Stimulated activated naive CD4-positive, alpha-beta T cell (primary cell): ENCODE results near the gene URM1.
"Not testable (repeated sequence)": the region's sequence is repeated elsewhere in the genome, so short reads cannot be mapped to it uniquely, and the experiment has no call there.

Experiments used
- DNase-seq, 6 experiments: peaks; one replicate each; lab custom pipeline; 2025; lab: John Stamatoyannopoulos, UW

Gene URM1

DNA sequence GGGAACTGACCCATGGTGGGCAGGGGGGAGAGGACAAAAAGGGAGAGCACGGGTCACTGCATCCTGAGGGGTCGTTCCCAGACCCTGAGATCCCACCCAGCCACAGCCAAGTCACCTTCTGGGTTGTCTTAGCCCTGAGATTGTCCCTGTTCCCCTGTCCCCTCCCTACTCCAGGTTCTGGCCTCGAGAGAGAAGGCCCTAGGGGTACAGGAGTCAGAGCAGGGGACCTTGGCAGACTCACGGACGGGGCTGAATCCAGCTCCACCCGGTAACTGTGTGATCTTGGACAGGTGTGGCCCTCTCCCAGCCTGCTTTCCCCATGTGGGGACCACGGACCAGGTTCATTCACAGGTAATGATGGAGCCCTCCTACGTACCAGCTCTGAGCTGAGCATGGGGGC lies 38.3 kb downstream of the URM1 start:
- DNase-seq, result no peak

DNA sequence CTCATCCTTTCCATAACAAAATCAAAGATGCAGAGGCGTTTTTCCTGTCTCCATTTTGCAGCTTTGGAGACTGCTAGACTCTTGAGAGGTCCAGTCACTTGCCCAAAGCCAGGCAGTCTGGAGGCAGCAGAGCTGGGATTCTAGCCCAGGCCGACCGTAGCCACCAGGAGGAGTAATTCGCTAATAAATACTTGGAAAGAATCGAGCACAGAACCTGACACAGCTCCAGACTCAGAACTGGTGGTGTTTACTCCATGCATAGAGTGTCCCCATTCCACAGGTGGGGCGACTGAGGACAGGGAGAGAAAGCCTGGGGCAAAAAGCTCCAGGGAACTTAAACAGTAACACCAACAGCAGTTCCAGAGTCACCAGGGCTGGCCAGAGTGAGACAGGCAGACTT lies 38.8 kb downstream of the URM1 start:
- DNase-seq, result no peak

DNA sequence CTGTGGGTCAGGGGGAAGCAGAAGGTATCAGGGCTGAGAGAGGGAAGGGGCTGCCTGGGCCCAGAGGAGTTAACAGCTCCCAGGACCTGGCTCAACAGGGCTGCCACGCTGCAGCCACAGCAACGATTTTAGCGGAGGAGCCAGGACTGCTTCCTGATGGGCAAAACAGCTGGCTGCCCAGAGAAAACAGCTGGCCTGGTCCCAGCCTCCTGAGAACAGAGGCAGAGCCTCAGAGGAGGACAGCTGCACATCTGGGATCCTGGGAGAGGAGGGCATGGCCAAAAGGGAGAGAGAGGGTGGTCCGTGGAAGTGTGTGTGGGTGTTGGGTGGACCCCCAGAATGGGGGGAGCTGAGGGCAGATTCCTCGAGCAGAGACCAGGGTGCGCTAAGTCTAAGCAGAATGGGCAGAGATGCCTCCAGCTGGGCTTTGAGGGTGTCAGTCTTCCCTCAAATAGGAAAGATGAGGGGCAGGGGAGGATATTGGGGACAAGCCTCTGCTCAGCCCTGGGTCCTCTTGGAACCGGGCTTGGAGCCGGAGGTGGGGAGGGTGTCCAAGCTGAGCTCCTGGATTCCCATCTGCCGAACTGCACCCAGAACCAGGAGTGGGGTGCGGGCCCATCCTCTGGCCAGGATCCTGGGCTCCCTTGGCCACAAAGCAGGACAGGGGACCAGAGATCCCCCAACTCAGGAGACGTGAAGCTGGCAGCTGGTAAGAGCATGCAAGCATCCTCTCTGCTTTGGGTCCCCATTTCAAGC lies 40.4 kb downstream of the URM1 start:
- no peak for DNase-seq

DNA sequence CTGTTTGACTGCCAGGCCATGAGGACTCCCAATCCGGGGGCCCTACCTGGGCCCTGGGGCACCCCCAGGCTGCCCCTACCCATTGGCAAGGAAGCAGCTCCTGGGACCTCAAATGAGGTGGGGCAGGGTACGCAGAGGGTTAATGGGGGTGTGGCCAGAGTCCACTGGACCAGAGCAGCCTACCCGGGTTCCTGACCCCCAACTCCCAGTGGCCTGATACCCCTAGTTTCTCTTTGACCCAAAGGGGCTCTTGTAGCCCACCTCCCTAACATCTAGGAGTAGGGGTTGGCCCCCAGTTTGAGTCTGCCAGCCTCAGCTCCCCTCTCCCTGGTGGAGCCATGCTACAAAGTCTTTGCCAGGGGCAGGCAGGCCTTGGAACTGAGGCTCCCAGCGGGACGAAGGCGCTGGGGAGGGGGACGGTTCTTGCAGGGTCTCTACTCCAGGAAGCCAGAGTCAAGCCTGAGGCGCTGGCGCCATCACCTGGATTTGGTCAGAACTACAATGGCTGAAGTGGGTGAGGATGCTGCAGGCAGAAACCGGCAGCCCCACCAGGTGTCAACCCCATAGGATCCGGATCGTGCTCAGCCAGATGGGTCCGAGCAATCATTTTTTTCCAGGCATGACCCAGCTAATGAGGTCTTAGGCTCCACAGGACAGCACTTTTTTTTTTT lies 41.1 kb downstream of the URM1 start:
- DNase-seq, result peak; percentile 8 to 37 (median 28)

DNA sequence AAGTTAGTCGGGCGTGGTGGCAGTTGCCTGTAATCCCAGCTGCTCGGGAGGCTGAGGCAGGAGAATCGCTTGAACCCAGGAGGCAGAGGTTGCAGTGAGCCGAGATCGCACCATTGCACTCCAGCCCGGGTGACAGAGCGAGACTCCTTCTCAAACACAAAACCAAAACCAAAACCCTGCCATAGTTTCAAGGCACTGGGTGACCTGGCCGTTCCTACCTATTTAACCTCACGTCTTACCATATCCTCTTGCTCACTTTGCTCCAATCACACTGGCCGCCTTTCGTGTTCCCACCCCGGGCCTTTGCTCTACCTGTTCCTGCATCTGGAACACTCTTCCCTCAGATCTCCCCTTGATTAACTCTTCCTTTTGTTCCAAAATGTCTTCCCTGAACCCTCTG lies 42.6 kb downstream of the URM1 start:
- DNase-seq, result not testable (repeated sequence)

DNA sequence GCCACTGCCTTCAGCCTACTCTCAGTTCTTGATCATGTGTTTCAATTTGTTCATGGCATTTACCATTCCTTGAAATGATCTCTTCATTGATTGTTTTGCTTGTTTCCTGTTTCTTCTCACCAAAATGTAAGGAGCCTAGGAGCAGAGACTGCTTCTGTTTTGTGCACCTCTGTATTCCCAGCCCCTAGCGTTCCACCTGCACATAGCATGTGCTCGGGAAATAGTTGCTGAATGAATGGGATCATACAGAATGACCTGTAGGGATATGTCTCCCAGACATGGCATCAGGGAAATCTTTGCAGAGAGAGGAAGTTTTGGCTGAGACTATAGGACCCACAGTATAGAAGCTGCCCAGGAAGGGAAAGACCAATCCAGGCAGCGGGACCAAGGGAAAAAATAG lies 43.3 kb downstream of the URM1 start:
- no peak for DNase-seq

DNA sequence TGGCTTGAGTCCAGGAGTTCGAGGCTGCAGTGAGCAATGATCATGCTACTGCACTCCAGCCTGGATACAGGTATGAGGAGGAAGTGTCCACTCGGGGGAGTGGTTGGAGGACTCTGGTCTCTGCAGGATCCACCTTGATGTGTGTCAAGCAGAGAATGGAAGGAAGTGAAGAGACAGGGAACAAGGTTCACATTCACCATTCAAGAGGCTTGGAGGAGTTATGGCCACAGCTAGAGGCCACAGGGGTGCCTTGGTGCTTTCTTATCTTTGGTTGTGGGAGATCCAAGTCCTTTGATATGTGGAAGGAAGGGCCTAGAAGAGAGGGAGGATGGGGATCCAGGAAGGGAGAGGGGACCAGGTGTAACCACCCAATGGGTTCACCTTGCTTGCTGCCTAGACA lies 44.1 kb downstream of the URM1 start:
- DNase-seq, result no peak

DNA sequence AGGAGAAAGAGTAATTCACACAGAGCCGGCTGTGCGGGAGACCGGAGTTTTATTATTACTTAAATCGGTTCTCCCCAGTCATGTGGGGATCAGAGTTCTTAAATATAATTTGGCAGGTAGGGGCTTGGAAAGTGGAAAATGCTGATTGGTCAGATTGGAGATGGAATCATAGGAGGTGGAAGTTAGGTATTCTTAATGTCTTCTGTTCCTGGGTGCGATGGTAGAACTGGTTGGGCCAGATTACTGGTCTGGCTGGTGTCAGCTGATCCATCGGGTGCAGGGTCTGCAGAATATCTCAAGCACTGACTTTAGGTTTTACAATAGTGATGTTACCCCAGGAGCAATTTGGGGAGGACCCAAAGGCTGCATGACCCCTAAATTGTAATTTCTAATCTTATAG lies 44.8 kb downstream of the URM1 start:
- DNase-seq, result no peak

DNA sequence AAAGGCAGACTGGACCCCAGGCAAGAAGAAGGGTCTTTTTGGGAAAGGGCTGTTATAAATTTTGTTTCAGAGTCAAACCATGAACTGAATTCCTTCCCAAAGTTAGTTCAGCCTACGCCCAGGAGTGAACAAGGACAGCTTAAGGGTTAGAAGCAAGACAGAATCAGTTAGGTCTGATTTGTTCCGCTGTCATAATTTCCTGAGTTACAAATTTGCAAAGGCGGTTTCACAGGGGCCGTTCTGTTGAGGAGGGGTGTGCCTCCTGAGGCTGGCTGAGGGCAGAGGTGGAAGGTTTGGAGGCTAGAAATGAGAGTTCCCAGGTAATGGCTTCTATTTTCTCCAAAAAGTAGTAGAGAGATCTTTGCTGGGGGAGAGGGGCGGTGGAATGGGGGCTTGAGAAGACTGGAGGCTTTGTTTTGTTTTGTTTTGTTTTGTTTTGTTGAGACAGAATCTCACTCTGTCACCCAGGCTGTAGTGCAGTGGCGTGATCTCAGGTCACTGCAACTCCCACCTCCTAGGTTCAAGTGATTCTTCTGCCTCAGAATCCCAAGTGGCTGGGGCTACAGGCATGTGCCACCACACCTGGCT lies 45.4 kb downstream of the URM1 start:
- DNase-seq, result no peak

DNA sequence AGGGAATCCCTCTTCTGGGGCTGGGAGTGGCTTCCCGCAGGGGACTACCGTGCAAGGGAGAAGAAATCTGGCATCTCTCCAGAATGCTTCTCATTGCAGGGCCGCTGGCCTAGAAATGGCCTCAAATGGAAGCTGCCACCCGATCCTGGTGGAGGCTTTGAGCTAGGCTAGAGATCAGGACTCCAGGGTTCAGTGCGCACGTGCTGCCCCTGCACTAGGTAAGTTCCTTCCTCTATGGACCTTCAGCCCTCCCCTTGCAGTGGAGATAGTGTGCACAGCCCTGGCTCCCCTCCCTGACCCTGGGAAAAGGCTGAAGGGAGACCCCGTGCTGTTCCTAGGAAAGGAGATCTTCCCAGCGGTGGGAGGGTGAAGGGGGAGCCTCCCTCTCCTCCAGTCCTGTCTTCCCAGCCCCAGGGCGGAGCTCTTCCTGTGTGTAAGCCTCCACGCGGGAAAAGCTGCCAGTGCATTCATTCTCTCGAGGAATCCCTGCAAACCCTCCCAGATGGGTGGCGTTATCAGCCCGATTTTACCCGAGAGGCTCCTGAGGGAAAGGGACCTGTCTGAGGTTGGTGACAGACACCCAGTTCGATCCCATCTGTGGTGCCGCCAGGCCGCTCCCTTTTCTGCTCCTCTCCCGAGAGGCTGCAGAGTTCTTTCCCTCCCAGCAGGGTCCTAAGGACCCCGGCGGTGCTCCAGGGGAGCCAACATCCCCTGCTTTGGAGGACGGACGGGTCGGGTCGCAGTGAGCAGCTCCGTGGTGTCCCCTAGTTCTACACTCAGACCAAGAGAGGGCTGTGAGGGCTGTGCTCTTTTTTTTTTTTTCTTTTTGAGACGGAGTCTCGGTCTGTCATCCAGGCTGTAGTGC lies 48.1 kb downstream of the URM1 start:
- DNase-seq, result peak in 1 of 6 experiments; percentile 15

DNA sequence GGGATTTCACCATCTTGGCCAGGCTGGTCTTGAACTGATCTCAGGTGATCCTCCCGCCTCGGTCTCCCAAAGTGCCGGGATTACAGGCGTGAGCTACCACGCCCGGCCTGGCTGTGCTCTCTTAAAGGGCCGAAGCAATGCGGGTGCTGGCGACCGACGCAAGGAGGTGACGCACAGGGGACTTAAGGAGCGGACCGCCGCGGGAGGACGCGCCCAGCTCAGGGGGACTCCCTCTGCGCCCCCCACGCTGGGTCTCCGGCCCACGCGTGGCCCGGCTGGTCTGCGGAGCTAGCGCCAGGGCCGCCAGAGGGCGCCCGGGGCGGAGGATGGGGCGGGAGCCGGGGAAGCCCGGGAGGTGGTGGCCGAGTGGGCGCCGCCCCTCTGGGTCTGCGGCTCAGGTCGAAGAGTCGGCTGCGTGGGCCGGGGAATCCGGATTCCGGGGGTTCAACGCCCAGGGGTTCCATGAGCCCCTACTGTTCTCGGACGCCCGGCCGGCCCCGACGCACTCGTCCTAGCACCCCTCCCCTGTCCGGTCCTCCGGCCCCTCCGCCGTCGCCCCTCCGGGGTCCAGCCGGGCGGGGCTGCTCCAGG lies 49.0 kb downstream of the URM1 start:
- peak in 5 of 6 experiments; percentile 23 to 48 (median 31) for DNase-seq

DNA sequence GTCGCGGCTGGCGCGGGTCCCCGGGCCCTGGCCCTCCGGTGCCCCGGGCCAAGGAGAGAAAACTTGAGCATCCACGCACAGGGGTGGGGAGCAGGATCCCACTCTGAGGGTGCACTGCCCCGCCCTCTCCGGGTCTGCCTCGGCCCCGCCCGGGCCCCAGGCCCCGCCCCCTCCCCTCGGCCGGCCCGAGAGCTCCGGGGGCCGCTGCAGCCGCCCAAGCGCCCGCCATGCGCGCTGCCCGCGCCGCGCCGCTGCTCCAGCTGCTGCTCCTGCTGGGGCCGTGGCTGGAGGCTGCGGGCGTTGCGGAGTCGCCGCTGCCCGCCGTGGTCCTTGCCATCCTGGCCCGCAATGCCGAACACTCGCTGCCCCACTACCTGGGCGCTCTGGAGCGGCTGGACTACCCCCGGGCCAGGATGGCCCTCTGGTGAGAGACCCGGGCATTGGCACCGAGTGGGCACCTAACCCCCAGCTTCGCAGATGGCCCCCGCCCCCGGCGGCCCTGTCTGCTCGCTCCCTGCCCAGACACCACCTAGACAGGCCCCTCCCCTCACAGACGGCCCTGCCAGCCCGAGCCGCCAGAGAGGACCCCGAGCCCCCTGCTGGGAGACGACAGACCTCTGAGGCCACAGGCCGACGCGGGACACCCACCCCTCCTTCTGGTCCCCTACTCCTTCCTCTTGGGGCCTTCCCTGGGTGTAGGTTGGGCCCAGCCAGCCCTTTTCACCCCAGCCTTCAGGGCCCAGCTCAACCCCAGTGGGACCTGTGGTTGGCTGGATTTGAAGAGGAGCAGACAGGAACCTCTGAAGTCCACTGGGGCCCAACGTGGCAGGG lies 49.7 kb downstream of the URM1 start, which contains the start of gene CERCAM:
TSS of gene CERCAM (plus strand) at position 207 of the 831 bp plus-strand sequence. CDS start at position 228, 21 bp downstream.
- DNase-seq, result peak in 4 of 6 experiments; percentile 17 to 43 (median 28)

DNA sequence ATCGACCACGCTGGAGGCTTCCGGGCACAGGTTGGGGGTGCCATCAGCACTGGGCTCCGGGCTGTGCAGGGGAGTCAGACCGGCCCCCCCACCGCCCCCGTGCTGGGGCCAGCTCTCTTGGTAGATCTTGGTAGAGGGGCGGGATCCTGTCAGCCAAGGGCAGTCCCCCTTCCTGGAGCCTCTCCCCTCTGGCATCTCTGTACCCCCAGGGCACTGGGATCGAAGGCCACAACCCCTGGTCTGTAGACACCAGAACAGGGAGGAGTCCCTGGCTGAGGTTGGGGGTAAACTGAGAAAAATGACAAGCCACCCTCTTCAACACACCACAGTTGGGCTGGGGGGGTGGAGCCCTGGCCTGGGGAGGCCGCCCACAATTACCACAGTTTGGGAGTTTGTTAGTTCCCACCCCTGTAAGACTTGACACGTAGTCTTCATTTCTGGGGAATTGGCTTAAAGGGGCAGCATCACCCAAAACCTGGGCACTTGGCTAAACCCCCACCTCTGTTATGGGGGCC lies 50.4 kb downstream of the URM1 start:
- DNase-seq, result no peak

DNA sequence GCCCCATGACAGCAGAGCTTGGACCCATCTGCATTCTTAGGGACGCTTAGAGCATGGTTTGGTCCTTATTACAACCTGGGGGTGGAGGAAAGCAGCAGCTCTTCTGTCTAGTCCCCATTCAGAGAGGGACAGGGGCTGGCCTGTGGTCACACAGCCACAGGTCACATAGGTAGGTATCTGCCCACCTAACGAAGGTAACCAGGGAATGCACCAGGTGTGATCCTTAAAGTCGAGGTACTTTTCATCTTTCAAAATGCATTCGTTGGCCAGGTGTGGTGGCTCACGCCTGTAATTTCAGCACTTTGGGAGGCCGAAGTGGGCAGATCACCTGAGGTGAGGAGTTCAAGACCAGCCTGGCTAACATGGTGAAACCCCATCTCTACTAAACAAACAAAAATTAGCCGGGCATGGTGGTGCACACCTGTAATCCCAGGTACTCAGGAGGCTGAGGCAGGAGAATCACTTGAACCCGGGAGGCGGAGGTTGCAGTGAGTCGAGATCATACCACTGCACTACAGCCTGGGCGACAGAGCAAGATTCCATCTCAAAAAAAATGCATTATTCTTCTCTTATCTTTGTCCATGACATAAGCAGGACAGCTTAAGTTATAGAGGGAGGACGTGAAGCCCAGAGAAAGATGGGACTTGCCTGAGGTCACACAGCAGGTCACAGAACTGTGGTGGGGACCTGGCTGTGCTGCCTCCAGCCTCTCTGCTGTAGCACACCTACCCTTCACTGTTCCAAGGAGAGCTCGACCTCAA lies 51.0 kb downstream of the URM1 start:
- not testable (repeated sequence) for DNase-seq

DNA sequence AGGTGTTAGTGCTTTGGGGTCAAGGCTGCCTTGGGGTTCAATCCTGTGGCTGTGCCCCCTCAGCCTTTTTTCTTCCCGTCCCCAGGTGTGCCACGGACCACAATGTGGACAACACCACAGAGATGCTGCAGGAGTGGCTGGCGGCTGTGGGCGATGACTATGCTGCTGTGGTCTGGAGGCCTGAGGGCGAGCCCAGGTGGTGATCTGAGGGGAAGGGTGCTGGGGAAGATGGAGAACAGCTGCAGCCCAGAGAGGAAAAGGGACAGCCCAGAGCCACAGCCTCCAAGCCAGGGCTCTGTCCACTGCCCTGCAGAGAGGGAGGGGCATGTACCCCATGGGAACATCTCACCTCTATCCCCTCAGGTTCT lies 51.6 kb downstream of the URM1 start:
- DNase-seq, result no peak

DNA sequence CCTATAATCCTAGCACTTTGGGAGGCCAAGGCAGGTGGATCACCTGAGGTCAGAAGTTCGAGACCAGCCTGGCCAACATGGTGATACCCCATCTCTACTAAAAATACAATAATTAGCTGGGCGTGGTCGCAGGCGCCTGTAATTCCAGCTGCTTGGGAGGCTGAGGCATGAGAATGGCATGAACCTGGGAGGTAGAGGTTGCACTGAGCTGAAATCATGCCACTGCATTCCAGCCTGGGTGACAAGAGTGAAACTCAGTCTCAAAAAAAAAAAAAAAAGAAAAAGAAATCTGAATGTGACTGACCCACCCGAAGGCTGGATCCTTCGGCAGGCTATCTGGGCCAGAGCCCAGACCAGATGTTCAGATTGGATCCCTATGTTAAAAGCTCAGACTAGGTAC lies 52.2 kb downstream of the URM1 start:
- DNase-seq, result not testable (repeated sequence)

DNA sequence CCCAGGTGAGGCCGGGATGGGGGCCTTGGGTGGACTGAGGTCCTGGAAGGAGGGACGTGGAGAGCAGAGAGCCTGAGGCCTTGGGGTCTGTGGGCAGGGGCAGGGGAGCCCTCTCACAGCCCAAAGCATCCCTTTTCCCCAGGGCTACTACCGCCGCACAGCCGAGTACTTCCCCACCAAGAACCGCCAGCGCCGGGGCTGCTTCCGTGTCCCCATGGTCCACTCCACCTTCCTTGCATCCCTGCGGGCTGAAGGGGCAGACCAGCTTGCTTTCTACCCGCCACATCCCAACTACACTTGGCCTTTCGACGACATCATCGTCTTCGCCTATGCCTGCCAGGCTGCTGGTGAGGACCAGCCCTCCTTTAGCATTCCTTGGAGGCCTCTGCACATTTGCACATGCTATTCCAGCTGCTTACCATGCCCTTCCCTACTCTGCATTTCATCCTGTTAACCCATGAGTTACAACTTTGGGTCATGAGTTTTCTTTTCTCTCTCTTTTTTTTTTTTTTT lies 53.1 kb downstream of the URM1 start:
- no peak for DNase-seq

DNA sequence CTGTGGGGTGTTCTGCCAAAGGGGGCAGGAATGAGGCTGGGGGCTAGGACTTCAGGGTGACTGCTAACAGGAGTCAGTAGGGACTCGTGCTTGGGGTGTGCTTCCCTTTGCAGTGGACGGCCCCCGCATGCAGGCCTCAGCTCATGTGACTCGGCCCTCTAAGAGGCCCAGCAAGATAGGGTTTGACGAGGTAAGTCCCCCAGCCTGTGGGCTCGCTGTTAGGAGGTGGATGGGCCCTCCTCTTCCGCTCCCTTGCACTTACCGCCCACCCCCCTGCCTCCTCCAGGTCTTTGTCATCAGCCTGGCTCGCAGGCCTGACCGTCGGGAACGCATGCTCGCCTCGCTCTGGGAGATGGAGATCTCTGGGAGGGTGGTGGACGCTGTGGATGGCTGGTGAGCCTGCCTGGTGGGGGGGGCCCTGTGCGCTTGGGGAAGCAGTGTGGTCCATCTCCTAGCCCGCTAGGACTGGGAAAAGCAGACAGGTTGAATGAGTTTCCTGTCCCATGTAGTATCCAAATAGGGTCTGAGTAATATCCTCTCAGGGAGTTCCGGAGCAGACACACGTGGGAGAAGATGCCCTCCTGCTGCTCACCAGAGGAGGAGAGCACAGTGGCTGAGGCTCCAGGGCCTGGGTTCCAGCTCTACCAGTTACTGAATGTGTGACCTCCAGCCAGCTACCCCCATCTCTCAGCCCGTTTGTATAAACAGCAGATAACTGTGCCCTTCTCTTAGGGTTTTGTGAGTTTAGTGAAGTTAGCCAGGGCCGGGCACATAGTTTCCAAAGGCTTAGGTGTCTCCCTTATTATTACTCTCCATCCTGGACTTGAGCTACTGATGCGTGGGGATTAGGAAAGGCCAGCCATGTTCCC lies 57.7 kb downstream of the URM1 start:
- DNase-seq, result no peak
